Measurements from ENCODE around the gene PHACTR1. TPM values are rescaled to one million over a fixed set of nuclear protein-coding genes. Genes with fewer than 3 reads are reported as not detected.

The PHACTR1 gene
- polyA plus RNA-seq, 3 donors: 6.1 to 26.9 (median 7.6) TPM

DNA sequence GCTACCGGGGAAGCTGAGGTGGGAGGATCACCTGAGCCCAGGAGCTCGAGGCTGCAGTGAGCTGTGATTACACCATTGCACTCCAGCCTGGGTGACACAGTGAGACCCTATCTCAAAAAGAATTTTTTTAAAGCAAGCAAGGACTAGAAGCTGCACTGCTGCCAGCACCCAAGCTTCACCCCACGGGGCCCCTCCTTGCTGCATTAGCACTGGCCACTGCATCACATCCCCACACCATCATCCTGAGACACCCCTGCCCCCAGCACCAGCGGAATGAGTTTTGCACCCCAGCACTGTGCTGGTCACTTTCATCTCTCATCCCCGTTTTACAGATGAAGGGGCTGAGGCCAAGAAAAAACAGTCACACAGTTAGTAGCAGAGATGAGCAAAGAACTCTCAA lies 580.8 kb downstream of the PHACTR1 start:
- Histone ChIP-seq H3K79me2 (ENCODE audit: insufficient read depth, low read length) (no peaks in the 10 kb centered on the region), H3K4me3 (replicated peaks in 1 of 3; ENCODE audit: low read depth in 2 of 3, low read length in 3 of 3) (no peak overlapping the region), H3K27ac (ENCODE audit: low read depth in 1 of 2, low read length in 2 of 2) (no peak overlapping the region), H2AFZ (ENCODE audit: insufficient read depth, low read depth, low read length, poor library complexity, severe bottlenecking) (no peak overlapping the region), H3K9me3 (replicated peaks in 1 of 2; ENCODE audit: control insufficient read depth in 1 of 2, insufficient read depth in 1 of 2, low read length in 2 of 2) (no peaks in the 10 kb centered on the region), H4K20me1 (ENCODE audit: insufficient read depth, low read length) (no peaks in the 10 kb centered on the region), H3K36me3 (replicated peaks in 1 of 2; ENCODE audit: control insufficient read depth in 1 of 2, insufficient read depth in 2 of 2, low read length in 2 of 2) (peaks cover 18 to 61% of the 10 kb centered on the region in 2 donors), H3K9ac (ENCODE audit: insufficient read depth, low read length, poor library complexity, severe bottlenecking) (no peak overlapping the region), H3K4me1 (ENCODE audit: control insufficient read depth in 1 of 2, insufficient read depth in 2 of 2, low read length in 2 of 2) (peaks cover 14 to 19% of the 10 kb centered on the region in 2 donors), H3K4me2 (replicated peaks; ENCODE audit: extremely low read depth, low read length, poor library complexity, severe bottlenecking) (no peak overlapping the region), H3K27me3 (ENCODE audit: control insufficient read depth in 2 of 2, insufficient read depth in 2 of 2, low read length in 2 of 2) (no peaks in the 10 kb centered on the region)
- H3K27ac Mint-ChIP-seq: peak overlapping the region in 3 of 7 donors; percentile 3 to 60 (median 20)
- TF ChIP-seq, protein P1, sequence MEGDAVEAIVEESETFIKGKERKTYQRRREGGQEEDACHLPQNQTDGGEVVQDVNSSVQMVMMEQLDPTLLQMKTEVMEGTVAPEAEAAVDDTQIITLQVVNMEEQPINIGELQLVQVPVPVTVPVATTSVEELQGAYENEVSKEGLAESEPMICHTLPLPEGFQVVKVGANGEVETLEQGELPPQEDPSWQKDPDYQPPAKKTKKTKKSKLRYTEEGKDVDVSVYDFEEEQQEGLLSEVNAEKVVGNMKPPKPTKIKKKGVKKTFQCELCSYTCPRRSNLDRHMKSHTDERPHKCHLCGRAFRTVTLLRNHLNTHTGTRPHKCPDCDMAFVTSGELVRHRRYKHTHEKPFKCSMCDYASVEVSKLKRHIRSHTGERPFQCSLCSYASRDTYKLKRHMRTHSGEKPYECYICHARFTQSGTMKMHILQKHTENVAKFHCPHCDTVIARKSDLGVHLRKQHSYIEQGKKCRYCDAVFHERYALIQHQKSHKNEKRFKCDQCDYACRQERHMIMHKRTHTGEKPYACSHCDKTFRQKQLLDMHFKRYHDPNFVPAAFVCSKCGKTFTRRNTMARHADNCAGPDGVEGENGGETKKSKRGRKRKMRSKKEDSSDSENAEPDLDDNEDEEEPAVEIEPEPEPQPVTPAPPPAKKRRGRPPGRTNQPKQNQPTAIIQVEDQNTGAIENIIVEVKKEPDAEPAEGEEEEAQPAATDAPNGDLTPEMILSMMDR (IDR thresholded peaks at IDR 0.05): no peak
- no peaks in the 10 kb centered on the region for H3K9me3 Mint-ChIP-seq
- H3K4me1 Mint-ChIP-seq: peaks cover 23% of the 10 kb centered on the region
- intact Hi-C loops (cut with micrococcal nuclease): no loop called here
- DNase-seq: no peak
- no peak overlapping the region for H3K4me3 Mint-ChIP-seq
- H3K36me3 Mint-ChIP-seq: peaks cover 70 to 77% of the 10 kb centered on the region in 2 donors
- H3K27me3 Mint-ChIP-seq (ENCODE audit: low read depth in 3 of 3): peaks cover 0 to 4% (median 1%) of the 10 kb centered on the region in 3 donors
- WGBS (ENCODE audit: insufficient coverage): 89% methylated on average over 4 of the region's 5 CpGs

DNA sequence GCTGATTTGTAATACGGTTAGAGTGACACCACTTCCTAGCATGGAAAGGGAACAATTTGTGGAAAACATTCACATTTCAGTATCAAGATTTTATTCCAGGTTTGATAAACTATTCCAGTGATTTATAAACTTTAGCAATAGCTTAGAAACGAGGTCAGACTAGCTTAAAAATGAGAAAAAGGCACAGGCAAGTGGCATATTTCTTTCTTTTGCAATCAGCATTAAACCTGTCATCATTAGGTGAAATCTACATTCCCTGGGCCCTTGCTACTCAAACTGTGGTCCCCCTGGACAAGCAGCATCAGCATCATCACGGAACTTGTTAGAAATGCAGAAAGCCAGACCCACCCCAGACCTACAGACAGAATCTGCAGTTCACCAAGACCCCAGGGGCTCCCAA lies 581.9 kb downstream of the PHACTR1 start:
- Histone ChIP-seq H3K36me3 (replicated peaks in 1 of 2; ENCODE audit: control insufficient read depth in 1 of 2, insufficient read depth in 2 of 2, low read length in 2 of 2) (peaks cover 11 to 52% of the 10 kb centered on the region in 2 donors), H2AFZ (ENCODE audit: insufficient read depth, low read depth, low read length, poor library complexity, severe bottlenecking) (no peak overlapping the region), H3K27ac (ENCODE audit: low read depth in 1 of 2, low read length in 2 of 2) (no peak overlapping the region), H3K79me2 (ENCODE audit: insufficient read depth, low read length) (no peaks in the 10 kb centered on the region), H3K9ac (ENCODE audit: insufficient read depth, low read length, poor library complexity, severe bottlenecking) (no peak overlapping the region), H4K20me1 (ENCODE audit: insufficient read depth, low read length) (no peaks in the 10 kb centered on the region), H3K27me3 (ENCODE audit: control insufficient read depth in 2 of 2, insufficient read depth in 2 of 2, low read length in 2 of 2) (no peaks in the 10 kb centered on the region), H3K4me3 (replicated peaks in 1 of 3; ENCODE audit: low read depth in 2 of 3, low read length in 3 of 3) (no peak overlapping the region), H3K4me2 (replicated peaks; ENCODE audit: extremely low read depth, low read length, poor library complexity, severe bottlenecking) (no peak overlapping the region), H3K4me1 (ENCODE audit: control insufficient read depth in 1 of 2, insufficient read depth in 2 of 2, low read length in 2 of 2) (peaks cover 22 to 25% of the 10 kb centered on the region in 2 donors), H3K9me3 (replicated peaks in 1 of 2; ENCODE audit: control insufficient read depth in 1 of 2, insufficient read depth in 1 of 2, low read length in 2 of 2) (no peaks in the 10 kb centered on the region)
- Mint-ChIP-seq H3K4me1 (peaks cover 31% of the 10 kb centered on the region), H3K4me3 (no peak overlapping the region), H3K9me3 (no peaks in the 10 kb centered on the region), H3K36me3 (peaks cover 64 to 72% of the 10 kb centered on the region in 2 donors), H3K27me3 (ENCODE audit: low read depth in 3 of 3) (peaks cover 0 to 5% (median 0%) of the 10 kb centered on the region in 3 donors), H3K27ac (peak overlapping the region in 2 of 7 donors; percentile 17 to 65)
- TF ChIP-seq, protein P1 (IDR thresholded peaks at IDR 0.05): no peak
- intact Hi-C loops (cut with micrococcal nuclease): no loop called here
- WGBS (ENCODE audit: insufficient coverage): 100% methylated on average over 1 of the region's 3 CpGs
- DNase-seq: no peak

All from CD14-positive monocyte (primary cell).